Natural killer cell (primary cell): ENCODE results near the gene SSU72. TPM values are rescaled to one million over a fixed set of nuclear protein-coding genes. Genes with fewer than 3 reads are reported as not detected.

ENCODE experiments used
- ATAC-seq, 3 donors: fragments of 150-1000 bp in 2 of 3; fragments of 200-7000 bp in 1 of 3; cut with Tn5 transposase; 1 replicate in 1 of 3; 2 replicates in 2 of 3; pipeline ENCODE4 v1.10.0; 2021; ENCODE audit warnings: mild to moderate bottlenecking in 2 of 3, moderate library complexity in 2 of 3
- DNase-seq, 2 donors: peaks; one replicate each; pipeline versions ENCODE4 v3.0.0 to v3.0.0-alpha.2; 2013 to 2021; ENCODE audit warnings: mixed read lengths in 1 of 2
- H3K27ac ChIP-seq: one replicate; pipeline ENCODE4 v1.5.1; 2013; ENCODE audit warnings: mild to moderate bottlenecking, low read length
- H3K27me3 ChIP-seq: one replicate; pipeline ENCODE4 v1.6.1; 2013; ENCODE audit warnings: low read length; ENCODE audit not compliant: control insufficient read depth, insufficient read depth
- H3K36me3 ChIP-seq: one replicate; pipeline ENCODE4 v1.6.1; 2013; ENCODE audit warnings: low read length; ENCODE audit not compliant: control insufficient read depth, insufficient read depth
- H3K4me1 ChIP-seq: one replicate; pipeline ENCODE4 v1.6.1; 2013; ENCODE audit warnings: low read length; ENCODE audit not compliant: control insufficient read depth, insufficient read depth
- H3K4me3 ChIP-seq: one replicate; pipeline ENCODE4 v1.5.1; 2013; ENCODE audit warnings: low read length
- H3K9me3 ChIP-seq: one replicate; pipeline ENCODE4 v1.6.1; 2013; ENCODE audit warnings: low read length; ENCODE audit not compliant: control insufficient read depth, insufficient read depth
- H3K27ac Mint-ChIP-seq, 2 donors: one replicate each; pipeline ENCODE4 v1.8.0; 2022; ENCODE audit warnings: mild to moderate bottlenecking in 2 of 2, mixed read lengths in 2 of 2, moderate library complexity in 1 of 2
- H3K27me3 Mint-ChIP-seq, 2 donors: one replicate each; pipeline ENCODE4 v1.8.0; 2022; ENCODE audit warnings: low read depth in 2 of 2, mixed read lengths in 2 of 2
- H3K36me3 Mint-ChIP-seq: one replicate; pipeline ENCODE4 v1.8.0; 2022; ENCODE audit warnings: mixed read lengths
- H3K4me1 Mint-ChIP-seq, 2 donors: one replicate each; pipeline ENCODE4 v1.8.0; 2022; ENCODE audit warnings: mixed read lengths in 2 of 2
- H3K4me3 Mint-ChIP-seq: one replicate; pipeline ENCODE4 v1.8.0; 2022; ENCODE audit warnings: mild to moderate bottlenecking, moderate library complexity, mixed read lengths
- H3K9me3 Mint-ChIP-seq, 2 donors: one replicate each; pipeline ENCODE4 v1.8.0; 2022; ENCODE audit warnings: mixed read lengths in 2 of 2
- WGBS: methylation state at CpG from one replicate; pipeline ENCODE4 v1.1.7; 2013; ENCODE audit warnings: missing lambda C conversion rate; ENCODE audit not compliant: insufficient coverage; 5-methylcytosine and 5-hydroxymethylcytosine counted together
- intact Hi-C: fragments of 100-400 bp; cut with micrococcal nuclease; formaldehyde crosslinking; loops from one replicate; pipeline ENCODE4 v1.14.2; 2022
- total RNA-seq, 4 donors: library from RNA; stranded (reverse); fragments of 120-200 nt in 1 of 4; gene quantifications; one replicate each; pipeline versions ENCODE4 v1.2.3 to v1.2.4, GENCODE V29; 2013 to 2022
- TF ChIP-seq, protein P1 (sequence below): fragments of 200-600 bp; IDR thresholded peaks from one replicate; pipeline ENCODE4 v1.8.0; 2022; ENCODE audit warnings: antibody characterized with exemption

SSU72 gene
- total RNA-seq, 3 donors from 2014 or later (not counting 1 experiment from before 2014, with no cell fraction given), result 87.5 to 107 (median 93.9) TPM

- H3K4me3 ChIP-seq, result no peak overlapping the region
- H3K27me3 Mint-ChIP-seq, result no peaks in the 10 kb centered on the region
- H3K9me3 ChIP-seq, result no peaks in the 10 kb centered on the region
- intact Hi-C loops, result no loop called here
- ATAC-seq (no peak), DNase-seq (no peak)
- peak overlapping the region; percentile 28 for H3K4me3 Mint-ChIP-seq
- no peaks in the 10 kb centered on the region for H3K9me3 Mint-ChIP-seq
- no peak overlapping the region for H3K27ac Mint-ChIP-seq
- peaks cover 12% of the 10 kb centered on the region for H3K4me1 ChIP-seq
- TF ChIP-seq, protein P1, sequence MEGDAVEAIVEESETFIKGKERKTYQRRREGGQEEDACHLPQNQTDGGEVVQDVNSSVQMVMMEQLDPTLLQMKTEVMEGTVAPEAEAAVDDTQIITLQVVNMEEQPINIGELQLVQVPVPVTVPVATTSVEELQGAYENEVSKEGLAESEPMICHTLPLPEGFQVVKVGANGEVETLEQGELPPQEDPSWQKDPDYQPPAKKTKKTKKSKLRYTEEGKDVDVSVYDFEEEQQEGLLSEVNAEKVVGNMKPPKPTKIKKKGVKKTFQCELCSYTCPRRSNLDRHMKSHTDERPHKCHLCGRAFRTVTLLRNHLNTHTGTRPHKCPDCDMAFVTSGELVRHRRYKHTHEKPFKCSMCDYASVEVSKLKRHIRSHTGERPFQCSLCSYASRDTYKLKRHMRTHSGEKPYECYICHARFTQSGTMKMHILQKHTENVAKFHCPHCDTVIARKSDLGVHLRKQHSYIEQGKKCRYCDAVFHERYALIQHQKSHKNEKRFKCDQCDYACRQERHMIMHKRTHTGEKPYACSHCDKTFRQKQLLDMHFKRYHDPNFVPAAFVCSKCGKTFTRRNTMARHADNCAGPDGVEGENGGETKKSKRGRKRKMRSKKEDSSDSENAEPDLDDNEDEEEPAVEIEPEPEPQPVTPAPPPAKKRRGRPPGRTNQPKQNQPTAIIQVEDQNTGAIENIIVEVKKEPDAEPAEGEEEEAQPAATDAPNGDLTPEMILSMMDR, result no peak
- H3K4me1 Mint-ChIP-seq, result no peaks in the 10 kb centered on the region
- no peak overlapping the region for H3K27ac ChIP-seq
- no peaks in the 10 kb centered on the region for H3K27me3 ChIP-seq
- H3K36me3 ChIP-seq, result peaks cover 5% of the 10 kb centered on the region
- H3K36me3 Mint-ChIP-seq, result no peaks in the 10 kb centered on the region
- 91% methylated on average over 18 of the region's 18 CpGs for WGBS
These were observed 35.7 kb downstream of the SSU72 start for GRCh38 chr1:1538989-1539309.

DNA sequence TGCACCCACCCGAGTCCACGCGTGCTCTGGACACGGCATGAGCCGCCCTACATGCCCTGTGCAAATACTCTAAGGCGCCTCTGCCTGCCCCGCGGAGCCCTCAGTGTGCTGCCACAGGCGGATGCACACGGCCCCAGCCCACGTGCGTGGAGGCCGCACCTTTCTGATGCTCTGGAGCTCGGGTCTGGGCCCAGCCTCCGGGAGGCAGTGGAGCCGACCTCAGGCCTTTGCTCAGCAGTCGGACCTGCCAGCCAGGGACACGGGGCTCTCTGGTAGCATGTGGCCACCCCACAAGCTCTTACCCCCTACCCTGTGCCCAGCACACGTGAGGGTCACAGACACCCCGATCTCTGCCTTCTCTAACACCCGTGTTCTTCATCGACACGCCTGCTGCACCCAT is 36.3 kb downstream of the SSU72 start:
- peaks cover 12% of the 10 kb centered on the region for H3K4me1 ChIP-seq
- DNase-seq, result no peak
- no peak overlapping the region for H3K4me3 ChIP-seq
- Mint-ChIP-seq H3K9me3 (no peaks in the 10 kb centered on the region), H3K36me3 (no peaks in the 10 kb centered on the region), H3K27ac (no peak overlapping the region), H3K4me1 (no peaks in the 10 kb centered on the region), H3K4me3 (peak overlapping the region; percentile 28), H3K27me3 (no peaks in the 10 kb centered on the region)
- 95% methylated on average over 23 of the region's 23 CpGs for WGBS
- TF ChIP-seq, protein P1, result no peak
- no peaks in the 10 kb centered on the region for H3K9me3 ChIP-seq
- no peak overlapping the region for H3K27ac ChIP-seq
- ATAC-seq, result no peak
- H3K36me3 ChIP-seq, result peaks cover 5% of the 10 kb centered on the region
- intact Hi-C loops, result no loop called here
- H3K27me3 ChIP-seq, result no peaks in the 10 kb centered on the region

DNA sequence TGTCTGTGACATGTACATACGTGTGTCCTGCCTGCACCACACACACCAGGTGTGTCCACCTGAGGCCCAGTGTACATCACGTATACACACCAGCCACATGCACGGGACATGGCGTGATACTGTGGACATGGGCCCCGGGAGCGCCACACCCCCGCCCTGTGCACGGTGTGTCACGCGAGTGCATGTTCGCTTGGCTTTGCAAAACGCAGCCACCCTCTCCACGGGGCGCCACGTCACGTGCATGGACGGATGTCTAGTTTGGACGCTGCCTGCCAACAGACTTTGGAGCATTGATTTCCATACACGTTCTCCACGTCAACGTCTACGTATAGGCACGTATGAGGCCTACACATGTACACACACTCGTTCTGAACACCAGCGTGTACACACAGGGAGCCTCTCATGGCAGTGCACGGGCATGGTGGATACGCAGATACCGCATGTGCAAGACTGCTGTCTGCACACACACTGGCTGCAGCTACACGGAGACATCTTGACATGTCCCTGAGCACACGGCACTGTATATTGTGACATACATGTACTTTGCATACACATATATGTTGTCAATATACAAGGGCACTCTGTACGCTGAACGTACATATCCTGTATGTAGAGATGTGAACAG is 36.9 kb downstream of the SSU72 start:
- H3K27me3 Mint-ChIP-seq, result no peaks in the 10 kb centered on the region
- no peak overlapping the region for H3K27ac Mint-ChIP-seq
- ATAC-seq, result no peak
- intact Hi-C loops, result no loop called here
- Histone ChIP-seq H3K9me3 (no peaks in the 10 kb centered on the region), H3K4me1 (peaks cover 12% of the 10 kb centered on the region), H3K27ac (no peak overlapping the region), H3K4me3 (no peak overlapping the region), H3K36me3 (peaks cover 2% of the 10 kb centered on the region), H3K27me3 (no peaks in the 10 kb centered on the region)
- no peak for DNase-seq
- no peaks in the 10 kb centered on the region for H3K4me1 Mint-ChIP-seq
- TF ChIP-seq, protein P1, result no peak
- H3K4me3 Mint-ChIP-seq, result peak overlapping the region; percentile 13
- no peaks in the 10 kb centered on the region for H3K36me3 Mint-ChIP-seq
- H3K9me3 Mint-ChIP-seq, result no peaks in the 10 kb centered on the region
- 96% methylated on average over 32 of the region's 32 CpGs for WGBS

- no peaks in the 10 kb centered on the region for H3K27me3 Mint-ChIP-seq
- H3K36me3 Mint-ChIP-seq, result no peaks in the 10 kb centered on the region
- DNase-seq (no peak), ATAC-seq (no peak)
- intact Hi-C loops, result no loop called here
- H3K4me3 Mint-ChIP-seq, result no peak overlapping the region
- no peaks in the 10 kb centered on the region for H3K4me1 Mint-ChIP-seq
- no peak overlapping the region for H3K27ac Mint-ChIP-seq
- H3K27ac ChIP-seq, result no peak overlapping the region
- TF ChIP-seq, protein P1, result no peak
- no peaks in the 10 kb centered on the region for H3K9me3 Mint-ChIP-seq
- H3K4me3 ChIP-seq, result no peak overlapping the region
- peaks cover 12% of the 10 kb centered on the region for H3K4me1 ChIP-seq
- no peaks in the 10 kb centered on the region for H3K27me3 ChIP-seq
- 93% methylated on average over 15 of the region's 15 CpGs for WGBS
- H3K9me3 ChIP-seq, result no peaks in the 10 kb centered on the region
- no peaks in the 10 kb centered on the region for H3K36me3 ChIP-seq
These were observed 37.6 kb downstream of the SSU72 start for GRCh38 chr1:1536938-1537546.
